Psoas muscle (tissue), 8 donors: Measurements from ENCODE around the gene LIG4. TPM values are rescaled to one million over a fixed set of nuclear protein-coding genes. Genes with fewer than 3 reads are reported as not detected.

ENCODE experiments used
- ATAC-seq, 4 donors: fragments of 200-7000 bp; cut with Tn5 transposase; one replicate each; pipeline ENCODE4 v1.9.1; 2020; ENCODE audit warnings: moderate library complexity in 3 of 4, mild to moderate bottlenecking in 2 of 4
- DNase-seq, 2 donors: peaks; one replicate each; pipeline ENCODE4 v3.0.0-alpha.2; 2020
- H3K27ac ChIP-seq: fragments of 200-600 bp; one replicate; pipeline ENCODE4 v1.8.0; 2022
- H3K27me3 ChIP-seq, 3 donors: fragments of 200-600 bp in 1 of 3; one replicate each; pipeline versions ENCODE4 v1.6.1 to v1.8.0; 2013 to 2022; ENCODE audit warnings: low read length in 2 of 3, mild to moderate bottlenecking in 2 of 3, moderate library complexity in 1 of 3; ENCODE audit not compliant: insufficient read depth in 3 of 3
- H3K36me3 ChIP-seq, 2 donors: fragments of 200-600 bp in 1 of 2; one replicate each; pipeline versions ENCODE4 v1.6.1 to v1.8.0; 2013 to 2022; ENCODE audit warnings: low read depth in 1 of 2, mild to moderate bottlenecking in 1 of 2, moderate library complexity in 1 of 2; ENCODE audit not compliant: insufficient read depth in 1 of 2
- H3K4me1 ChIP-seq: fragments of 200-600 bp; one replicate; pipeline ENCODE4 v1.8.0; 2022
- H3K4me3 ChIP-seq: fragments of 200-600 bp; one replicate; pipeline ENCODE4 v1.8.0; 2022; ENCODE audit warnings: mild to moderate bottlenecking
- H3K9me3 ChIP-seq: fragments of 200-600 bp; one replicate; pipeline ENCODE4 v1.8.0; 2022
- CTCF ChIP-seq: fragments of 200-600 bp; IDR thresholded peaks from one replicate; pipeline ENCODE4 v1.8.0; 2022; ENCODE audit warnings: antibody characterized with exemption
- WGBS, 3 donors: extraction: QIAGEN DNeasy Blood & Tissue Kit; methylation state at CpG; one replicate each; pipeline versions ENCODE4 v1.1.6 to v1.1.7; 2013; 5-methylcytosine and 5-hydroxymethylcytosine counted together
- intact Hi-C, 2 donors: fragments of 100-400 bp; cut with DNase I; formaldehyde crosslinking; loops; one replicate each; pipeline versions ENCODE4 v1.11.0 to v1.14.2; 2022
- polyA plus RNA-seq, 3 donors: library from polyadenylated mRNA; stranded (reverse); fragments of 200-250 nt; gene quantifications; one replicate each; pipeline ENCODE4 v1.2.3, GENCODE V29; 2013
- total RNA-seq, 4 donors: library from RNA; stranded (reverse); fragmentation: NEBNext Ultra II Directional in 2 of 4; extraction: Animal tissue kit (Norgen Biotek cat#: 25700) in 2 of 4; gene quantifications; one replicate each; pipeline versions ENCODE4 v1.2.1 to v1.2.4, GENCODE V29; 2021 to 2023
- donor health status: healthy with polysubstance abuse.
- donor health status: DM: no; HTN: no; CAD: no; lungs with moderate emphysema.
- donor health status: Bipolar disorder and iron deficiency.
- donor health status: healthy.
- donor health status: DM: yes; HTN: yes; CAD: no.
- donor health status: DM: no; HTN: no; CAD: no.
- donor health status: DM: no; HTN: no; CAD: no.
- donor health status: DM: yes; HTN: yes; CAD: no.

The LIG4 gene
- total and polyA plus RNA-seq, 7 donors: 4.6 to 15.0 (median 10.3) TPM

DNA sequence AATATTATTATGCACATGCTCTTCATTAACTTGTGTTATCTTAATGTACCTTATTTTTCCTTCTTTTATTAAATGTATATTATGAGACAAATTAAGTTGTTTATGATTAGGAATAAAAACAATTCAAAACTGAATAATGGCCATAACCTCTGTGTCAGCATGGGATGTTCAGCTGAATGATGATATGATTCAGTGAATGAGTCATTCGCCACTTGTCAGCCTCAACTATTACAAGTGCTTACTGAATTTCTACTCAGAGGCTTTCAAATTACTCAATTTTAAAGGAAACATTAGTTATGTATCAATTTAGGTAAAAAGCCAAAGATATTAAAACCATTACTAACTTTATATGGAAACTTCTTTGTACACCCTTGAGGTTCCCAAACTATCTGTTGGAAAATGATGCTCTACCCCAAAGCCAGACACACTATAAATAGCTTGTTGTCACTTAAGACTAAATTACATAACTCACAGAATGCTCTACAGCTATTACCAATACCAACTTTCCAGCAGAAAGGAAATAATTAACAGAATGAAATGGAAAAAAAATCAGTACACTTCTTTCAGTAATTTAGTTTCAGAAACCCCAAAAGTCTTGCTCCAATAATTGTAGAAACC, 14.4 kb downstream of the LIG4 start:
- 73 to 95% (median 89%) methylated on average over 1 of the region's 1 CpG for WGBS, 3 donors
- ATAC-seq: peak in 3 of 4 donors; percentile 68 to 77 (median 71)
- DNase-seq: no peak
- Histone ChIP-seq H3K4me1 (peaks cover 8% of the 10 kb centered on the region), H3K27ac (no peak overlapping the region), H3K4me3 (no peak overlapping the region), H3K9me3 (no peaks in the 10 kb centered on the region), H3K36me3 (no peaks in the 10 kb centered on the region), H3K27me3 (no peaks in the 10 kb centered on the region)
- no peak for TF ChIP-seq CTCF
- intact Hi-C loops: no loop called here

GRCh38 chr13:108195861-108196260, 19.5 kb downstream of the LIG4 start:
- no peak overlapping the region for H3K27ac ChIP-seq
- ATAC-seq (no peak), DNase-seq (no peak)
- H3K4me1 ChIP-seq: peaks cover 8% of the 10 kb centered on the region
- WGBS, 3 donors: 84 to 89% (median 89%) methylated on average over 5 of the region's 5 CpGs
- TF ChIP-seq CTCF: no peak
- H3K36me3 ChIP-seq: no peaks in the 10 kb centered on the region
- no peaks in the 10 kb centered on the region for H3K9me3 ChIP-seq
- intact Hi-C loops: no loop called here
- H3K4me3 ChIP-seq: no peak overlapping the region
- peaks cover 0 to 2% (median 0%) of the 10 kb centered on the region in 3 donors for H3K27me3 ChIP-seq

DNA sequence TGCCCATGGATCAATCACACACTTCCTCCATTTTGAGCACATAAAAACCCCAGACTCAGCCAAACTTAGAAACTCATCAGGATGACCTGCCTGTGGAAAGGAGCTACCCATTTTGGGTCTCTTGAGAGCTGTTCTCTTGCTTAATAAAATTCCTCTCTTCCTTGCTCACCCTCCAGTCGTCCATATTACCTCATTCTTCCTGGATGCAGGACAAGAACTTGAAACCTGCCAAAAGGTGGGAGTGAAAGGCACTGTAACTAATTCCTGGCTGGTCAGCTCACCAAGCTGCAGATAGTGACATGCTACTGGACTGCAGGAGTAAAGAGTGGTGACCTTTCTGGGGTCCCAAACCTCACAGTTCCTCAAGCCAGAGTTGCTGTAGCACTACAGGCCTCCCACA, 20.2 kb downstream of the LIG4 start:
- H3K4me1 ChIP-seq: peaks cover under 1% of the 10 kb centered on the region
- TF ChIP-seq CTCF: no peak
- H3K27me3 ChIP-seq: peaks cover 0 to 3% (median 0%) of the 10 kb centered on the region in 3 donors
- no peak overlapping the region for H3K4me3 ChIP-seq
- ATAC-seq: peak in 3 of 4 donors; percentile 33 to 53 (median 36)
- H3K27ac ChIP-seq: no peak overlapping the region
- no peaks in the 10 kb centered on the region for H3K9me3 ChIP-seq
- 8 to 15% (median 14%) methylated on average over 1 of the region's 1 CpG for WGBS, 3 donors
- H3K36me3 ChIP-seq: no peaks in the 10 kb centered on the region
- intact Hi-C loops: no loop called here
- no peak for DNase-seq

GRCh38 chr13:108194435-108194936, 20.9 kb downstream of the LIG4 start:
- 78 to 80% (median 79%) methylated on average over 5 of the region's 5 CpGs for WGBS, 3 donors
- no peak for DNase-seq
- Histone ChIP-seq H3K9me3 (no peaks in the 10 kb centered on the region), H3K4me1 (no peaks in the 10 kb centered on the region), H3K36me3 (no peaks in the 10 kb centered on the region), H3K4me3 (no peak overlapping the region), H3K27me3 (peaks cover 0 to 3% (median 0%) of the 10 kb centered on the region in 3 donors), H3K27ac (no peak overlapping the region)
- no peak for TF ChIP-seq CTCF
- intact Hi-C loops: no loop called here
- no peak for ATAC-seq

GRCh38 chr13:108193806-108194205, 21.5 kb downstream of the LIG4 start:
- H3K27me3 ChIP-seq: peaks cover 0 to 3% (median 0%) of the 10 kb centered on the region in 3 donors
- H3K4me1 ChIP-seq: no peaks in the 10 kb centered on the region
- TF ChIP-seq CTCF: no peak
- H3K4me3 ChIP-seq: no peak overlapping the region
- no peaks in the 10 kb centered on the region for H3K36me3 ChIP-seq
- ATAC-seq: no peak
- H3K27ac ChIP-seq: no peak overlapping the region
- no peak for DNase-seq
- intact Hi-C loops: no loop called here
- H3K9me3 ChIP-seq: no peaks in the 10 kb centered on the region
